K562 (cell line): ENCODE data around the gene KATNB1. TPM values are rescaled to one million over a fixed set of nuclear protein-coding genes. Genes with fewer than 3 reads are reported as not detected.
A peak's percentile ranks its signal among the peaks of the same experiment; 100 is the strongest.

Source experiments
- CHD4 ChIP-seq: fragments of 200-600 bp; sonication (generic); IDR thresholded peaks from 3 replicates; pipeline ENCODE4 v1.6.1; 2012; ENCODE audit warnings: low read depth, mild to moderate bottlenecking, mixed read lengths, low read length, inconsistent platforms; ENCODE audit not compliant: insufficient read depth, insufficient replicate concordance, poor library complexity, severe bottlenecking
- ELF1 ChIP-seq: fragments of 200-800 bp; sonication (Bioruptor generic); IDR thresholded peaks from 2 replicates; pipeline ENCODE4 v1.6.1; 2016; ENCODE audit warnings: missing genetic modification characterization, missing compliant biosample characterization
- HMG20B ChIP-seq: fragments of 250-450 bp; sonication (Bioruptor Pico); IDR thresholded peaks from 2 replicates; pipeline ENCODE4 v1.5.0; 2021; ENCODE audit warnings: mild to moderate bottlenecking
- MBD2 ChIP-seq: sonication (generic); IDR thresholded peaks from 2 replicates; pipeline ENCODE4 v1.6.1; 2016; ENCODE audit warnings: low read depth, borderline replicate concordance
- MIER1 ChIP-seq: fragments of 450-650 bp; IDR thresholded peaks from 2 replicates; pipeline ENCODE4 v1.6.1; 2016; ENCODE audit warnings: antibody characterized with exemption, mild to moderate bottlenecking, low read depth
- MTA3 ChIP-seq: fragments of 450-650 bp; formaldehyde crosslinking; IDR thresholded peaks from 2 replicates; pipeline ENCODE4 v1.6.1; 2017; ENCODE audit warnings: mild to moderate bottlenecking, borderline replicate concordance
- NCOA6 ChIP-seq: fragments of 450-650 bp; IDR thresholded peaks from 2 replicates; pipeline ENCODE4 v1.6.1; 2017; ENCODE audit warnings: mild to moderate bottlenecking
- NFYB ChIP-seq: IDR thresholded peaks from 2 replicates; pipeline ENCODE4 v1.6.1; 2011; ENCODE audit warnings: mild to moderate bottlenecking, moderate library complexity; ENCODE audit not compliant: insufficient read length; ENCODE audit errors: extremely low read depth
- PML ChIP-seq: IDR thresholded peaks from 2 replicates; pipeline ENCODE4 v1.6.1; 2012; ENCODE audit warnings: low read length, inconsistent platforms
- SPI1 ChIP-seq: IDR thresholded peaks from 2 replicates; pipeline ENCODE4 v1.6.1; 2011; ENCODE audit warnings: low read depth, low read length, control low read depth, borderline replicate concordance
- SREBF2 ChIP-seq: sonication (generic); formaldehyde crosslinking; IDR thresholded peaks from 2 replicates; pipeline ENCODE4 v1.4.0; 2020; ENCODE audit warnings: mild to moderate bottlenecking, missing genetic modification reagents
- SUPT5H ChIP-seq: fragments of 450-650 bp; IDR thresholded peaks from 2 replicates; pipeline ENCODE4 v1.6.1; 2016
- TAF1 ChIP-seq: IDR thresholded peaks from 2 replicates; pipeline ENCODE4 v1.6.1; 2011; ENCODE audit warnings: mild to moderate bottlenecking, low read length, moderate library complexity; ENCODE audit not compliant: insufficient read depth, control insufficient read depth, severe bottlenecking; ENCODE audit errors: extremely low read depth
- ZNF316 ChIP-seq: fragments of 450-650 bp; IDR thresholded peaks from 2 replicates; pipeline ENCODE4 v1.6.1; 2016
- polyA plus RNA-seq, 8 experiments: library from polyadenylated mRNA; depleted of rRNA in 4 of 8; stranded (reverse) in 5 of 8; unstranded in 3 of 8; fragments of >200 nt; fragmentation: Nextera tagmentation in 2 of 8; fragmentation: Illumina TruSeq in 1 of 8; extraction: Ambion mirVana in 2 of 8; extraction: Trizol in 1 of 8; gene quantifications; 2 replicates each; pipeline versions ENCODE4 v1.2.1 to v1.2.3, GENCODE V29; 2011 to 2014; ENCODE audit warnings: inconsistent platforms in 1 of 8, missing spikeins in 1 of 8
- total RNA-seq, 7 experiments: library from RNA; depleted of rRNA in 6 of 7; stranded (reverse); fragments of >200 nt in 6 of 7; fragmentation: Illumina TruSeq in 2 of 7; extraction: Trizol in 2 of 7; gene quantifications; 2 replicates each; pipeline versions ENCODE4 v1.2.1 to v1.2.3, GENCODE V29; 2011 to 2021; ENCODE audit warnings: low replicate concordance in 1 of 7
- TF ChIP-seq, protein P1 (sequence below), 2 experiments: fragments of 250-450 bp in 1 of 2; fragments of 450-650 bp in 1 of 2; sonication (Bioruptor Pico) in 1 of 2; IDR thresholded peaks; 2 replicates each; pipeline versions ENCODE4 v1.6.1 to v1.8.0; 2016 to 2021; ENCODE audit warnings: mild to moderate bottlenecking in 2 of 2, moderate library complexity in 2 of 2, missing compliant biosample characterization in 1 of 2, missing genetic modification characterization in 1 of 2
- TF ChIP-seq, protein P2 (sequence below): fragments of 450-650 bp; IDR thresholded peaks from 2 replicates; pipeline ENCODE4 v1.7.1; 2018; ENCODE audit warnings: mild to moderate bottlenecking, low read depth; ENCODE audit not compliant: partially characterized antibody
- TF ChIP-seq, protein P3 (sequence below): fragments of 200-800 bp; sonication (Bioruptor generic); IDR thresholded peaks from 2 replicates; pipeline ENCODE4 v1.6.1; 2017; ENCODE audit warnings: missing genetic modification characterization, missing compliant biosample characterization
- TF ChIP-seq, protein P4 (sequence below), 2 experiments: fragments of 450-650 bp; conservative IDR thresholded peaks; 2 replicates each; pipeline ENCODE4 v1.6.1; 2017; ENCODE audit warnings: mild to moderate bottlenecking in 2 of 2, moderate library complexity in 2 of 2

Gene KATNB1
- total and polyA plus RNA-seq, 9 of the 15 experiments (the other 6 are each of a cell fraction or from before 2014, with no cell fraction given): 1.2 to 52.6 (median 21.9) TPM

DNA sequence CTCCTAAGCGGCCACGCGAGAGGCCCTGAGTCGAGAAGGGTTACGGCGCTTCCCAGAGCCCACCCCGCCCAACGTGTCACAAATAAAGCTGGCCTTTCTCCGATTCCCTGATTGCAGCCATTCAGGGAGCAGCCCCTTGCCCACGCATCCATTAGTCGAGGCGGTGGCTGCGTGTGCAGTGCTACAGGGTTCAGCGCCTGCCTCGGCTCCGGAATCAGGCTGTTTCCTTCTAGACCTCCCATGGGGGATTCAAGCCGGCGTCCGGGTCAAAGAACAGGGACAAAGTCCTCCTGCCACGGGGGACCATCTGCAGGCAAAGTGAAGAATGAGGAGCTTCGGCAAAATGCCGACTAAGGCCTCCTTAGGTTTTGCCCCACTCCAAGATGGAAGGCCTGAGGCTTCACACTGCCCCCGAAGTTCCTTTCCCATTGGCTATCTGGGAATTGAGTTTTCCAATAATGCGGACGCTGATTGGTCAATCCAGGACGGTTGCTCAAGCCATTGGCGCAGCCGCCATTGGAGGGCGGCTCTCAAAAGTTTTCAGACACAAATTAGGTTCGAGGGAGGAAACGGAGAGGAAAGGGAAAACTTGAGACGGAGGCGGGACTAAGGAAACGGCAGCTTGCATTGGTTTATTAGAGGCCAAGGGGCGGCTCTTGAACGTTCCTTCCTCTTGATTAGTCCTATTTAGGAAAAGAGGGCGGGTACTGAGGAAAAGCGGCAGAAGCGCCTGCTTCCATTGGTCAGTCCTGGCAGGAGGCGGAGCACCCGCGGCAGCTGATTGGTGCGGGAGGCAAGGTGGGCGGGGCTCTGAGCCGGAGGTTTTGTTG lies 430 bp upstream of the KATNB1 start (continued):
- TF ChIP-seq ELF1: peak; percentile 88
- TF ChIP-seq TAF1: peak; percentile 76
- TF ChIP-seq NCOA6: no peak
- peak; percentile 91 for TF ChIP-seq NFYB
- TF ChIP-seq CHD4: no peak
- TF ChIP-seq SUPT5H: peak; percentile 77
- TF ChIP-seq, protein P1, sequence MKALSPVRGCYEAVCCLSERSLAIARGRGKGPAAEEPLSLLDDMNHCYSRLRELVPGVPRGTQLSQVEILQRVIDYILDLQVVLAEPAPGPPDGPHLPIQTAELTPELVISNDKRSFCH (CRISPR knock-in tag; IDR thresholded peaks at IDR 0.05): no peak
- TF ChIP-seq, protein P1 (tag; IDR thresholded peaks at IDR 0.05): no peak
- no peak for TF ChIP-seq MIER1
- TF ChIP-seq, protein P2, sequence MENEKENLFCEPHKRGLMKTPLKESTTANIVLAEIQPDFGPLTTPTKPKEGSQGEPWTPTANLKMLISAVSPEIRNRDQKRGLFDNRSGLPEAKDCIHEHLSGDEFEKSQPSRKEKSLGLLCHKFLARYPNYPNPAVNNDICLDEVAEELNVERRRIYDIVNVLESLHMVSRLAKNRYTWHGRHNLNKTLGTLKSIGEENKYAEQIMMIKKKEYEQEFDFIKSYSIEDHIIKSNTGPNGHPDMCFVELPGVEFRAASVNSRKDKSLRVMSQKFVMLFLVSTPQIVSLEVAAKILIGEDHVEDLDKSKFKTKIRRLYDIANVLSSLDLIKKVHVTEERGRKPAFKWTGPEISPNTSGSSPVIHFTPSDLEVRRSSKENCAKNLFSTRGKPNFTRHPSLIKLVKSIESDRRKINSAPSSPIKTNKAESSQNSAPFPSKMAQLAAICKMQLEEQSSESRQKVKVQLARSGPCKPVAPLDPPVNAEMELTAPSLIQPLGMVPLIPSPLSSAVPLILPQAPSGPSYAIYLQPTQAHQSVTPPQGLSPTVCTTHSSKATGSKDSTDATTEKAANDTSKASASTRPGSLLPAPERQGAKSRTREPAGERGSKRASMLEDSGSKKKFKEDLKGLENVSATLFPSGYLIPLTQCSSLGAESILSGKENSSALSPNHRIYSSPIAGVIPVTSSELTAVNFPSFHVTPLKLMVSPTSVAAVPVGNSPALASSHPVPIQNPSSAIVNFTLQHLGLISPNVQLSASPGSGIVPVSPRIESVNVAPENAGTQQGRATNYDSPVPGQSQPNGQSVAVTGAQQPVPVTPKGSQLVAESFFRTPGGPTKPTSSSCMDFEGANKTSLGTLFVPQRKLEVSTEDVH: peak; percentile 73
- peak; percentile 17; the same call in 1 of the 2 replicates for TF ChIP-seq SPI1
- TF ChIP-seq MBD2: peak; percentile 100
- TF ChIP-seq, protein P3, sequence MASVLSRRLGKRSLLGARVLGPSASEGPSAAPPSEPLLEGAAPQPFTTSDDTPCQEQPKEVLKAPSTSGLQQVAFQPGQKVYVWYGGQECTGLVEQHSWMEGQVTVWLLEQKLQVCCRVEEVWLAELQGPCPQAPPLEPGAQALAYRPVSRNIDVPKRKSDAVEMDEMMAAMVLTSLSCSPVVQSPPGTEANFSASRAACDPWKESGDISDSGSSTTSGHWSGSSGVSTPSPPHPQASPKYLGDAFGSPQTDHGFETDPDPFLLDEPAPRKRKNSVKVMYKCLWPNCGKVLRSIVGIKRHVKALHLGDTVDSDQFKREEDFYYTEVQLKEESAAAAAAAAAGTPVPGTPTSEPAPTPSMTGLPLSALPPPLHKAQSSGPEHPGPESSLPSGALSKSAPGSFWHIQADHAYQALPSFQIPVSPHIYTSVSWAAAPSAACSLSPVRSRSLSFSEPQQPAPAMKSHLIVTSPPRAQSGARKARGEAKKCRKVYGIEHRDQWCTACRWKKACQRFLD (CRISPR knock-in tag): peak; percentile 70; the same call in 1 of the 2 replicates
- no peak for TF ChIP-seq SREBF2
- TF ChIP-seq HMG20B (CRISPR knock-in tag): 0 out of 2 replicates have a peak, but pooled peaks have one; percentile 39
- peak; percentile 80 for TF ChIP-seq PML
- peak; percentile 89 for TF ChIP-seq ZNF316
- TF ChIP-seq MTA3: peak; percentile 75; the same call in 1 of the 2 replicates
- TF ChIP-seq, protein P4, sequence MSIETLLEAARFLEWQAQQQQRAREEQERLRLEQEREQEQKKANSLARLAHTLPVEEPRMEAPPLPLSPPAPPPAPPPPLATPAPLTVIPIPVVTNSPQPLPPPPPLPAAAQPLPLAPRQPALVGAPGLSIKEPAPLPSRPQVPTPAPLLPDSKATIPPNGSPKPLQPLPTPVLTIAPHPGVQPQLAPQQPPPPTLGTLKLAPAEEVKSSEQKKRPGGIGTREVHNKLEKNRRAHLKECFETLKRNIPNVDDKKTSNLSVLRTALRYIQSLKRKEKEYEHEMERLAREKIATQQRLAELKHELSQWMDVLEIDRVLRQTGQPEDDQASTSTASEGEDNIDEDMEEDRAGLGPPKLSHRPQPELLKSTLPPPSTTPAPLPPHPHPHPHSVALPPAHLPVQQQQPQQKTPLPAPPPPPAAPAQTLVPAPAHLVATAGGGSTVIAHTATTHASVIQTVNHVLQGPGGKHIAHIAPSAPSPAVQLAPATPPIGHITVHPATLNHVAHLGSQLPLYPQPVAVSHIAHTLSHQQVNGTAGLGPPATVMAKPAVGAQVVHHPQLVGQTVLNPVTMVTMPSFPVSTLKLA (conservative IDR thresholded peaks at IDR 0.05): peak; percentile 21 to 50; a peak in 2 of 4 replicates
